HEK293 (cell line): ENCODE data around the gene TINAGL1.

Source experiments
- FEZF1 ChIP-seq: fragments of 450-650 bp; formaldehyde crosslinking; IDR thresholded peaks from 2 replicates; pipeline ENCODE4 v1.5.1; 2016; ENCODE audit warnings: missing biosample characterization, missing genetic modification characterization
- KLF7 ChIP-seq: fragments of 450-650 bp; formaldehyde crosslinking; IDR thresholded peaks from 2 replicates; pipeline ENCODE4 v1.5.1; 2016; ENCODE audit warnings: missing biosample characterization, missing genetic modification characterization, borderline replicate concordance
- PRDM1 ChIP-seq: fragments of 450-650 bp; formaldehyde crosslinking; IDR thresholded peaks from 2 replicates; pipeline ENCODE4; 2016; ENCODE audit warnings: missing biosample characterization, missing genetic modification characterization
- TRIM28 ChIP-seq: IDR thresholded peaks from 2 replicates; pipeline ENCODE4 v1.6.1; 2011; ENCODE audit warnings: low read length, control low read depth, borderline replicate concordance
- WT1 ChIP-seq: fragments of 450-650 bp; formaldehyde crosslinking; IDR thresholded peaks from 2 replicates; pipeline ENCODE4 v1.5.1; 2016; ENCODE audit warnings: missing biosample characterization, missing genetic modification characterization
- ZBTB8A ChIP-seq: fragments of 450-650 bp; formaldehyde crosslinking; IDR thresholded peaks from 2 replicates; pipeline ENCODE4 v1.5.1; 2016; ENCODE audit warnings: missing biosample characterization, missing genetic modification characterization
- ZNF146 ChIP-seq: fragments of 450-650 bp; formaldehyde crosslinking; IDR thresholded peaks from 2 replicates; pipeline ENCODE4 v1.5.1; 2016; ENCODE audit warnings: missing biosample characterization, missing genetic modification characterization
- ZNF175 ChIP-seq: fragments of 450-650 bp; formaldehyde crosslinking; IDR thresholded peaks from 2 replicates; pipeline ENCODE4 v1.5.1; 2016; ENCODE audit warnings: missing biosample characterization, missing genetic modification characterization
- ZNF221 ChIP-seq: fragments of 450-650 bp; formaldehyde crosslinking; IDR thresholded peaks from 2 replicates; pipeline ENCODE4 v1.5.1; 2017; ENCODE audit warnings: missing biosample characterization, missing genetic modification characterization, borderline replicate concordance
- ZNF302 ChIP-seq: fragments of 450-650 bp; formaldehyde crosslinking; IDR thresholded peaks from 2 replicates; pipeline ENCODE4 v1.5.1; 2016; ENCODE audit warnings: missing biosample characterization, missing genetic modification characterization, low read depth
- ZNF391 ChIP-seq: fragments of 450-650 bp; formaldehyde crosslinking; IDR thresholded peaks from 2 replicates; pipeline ENCODE4 v1.5.1; 2016; ENCODE audit warnings: low read depth, missing biosample characterization, missing genetic modification characterization, borderline replicate concordance
- ZNF416 ChIP-seq: fragments of 450-650 bp; formaldehyde crosslinking; IDR thresholded peaks from 2 replicates; pipeline ENCODE4 v1.5.1; 2016; ENCODE audit warnings: missing biosample characterization, missing genetic modification characterization
- ZNF529 ChIP-seq: fragments of 450-650 bp; formaldehyde crosslinking; IDR thresholded peaks from 2 replicates; pipeline ENCODE4 v1.5.1; 2017; ENCODE audit warnings: missing genetic modification characterization, missing biosample characterization; ENCODE audit not compliant: insufficient replicate concordance
- ZNF629 ChIP-seq: fragments of 450-650 bp; formaldehyde crosslinking; IDR thresholded peaks from 2 replicates; pipeline ENCODE4 v1.5.1; 2017; ENCODE audit warnings: missing biosample characterization, missing genetic modification characterization
- ZNF664 ChIP-seq: fragments of 450-650 bp; formaldehyde crosslinking; IDR thresholded peaks from 2 replicates; pipeline ENCODE4 v1.5.1; 2016; ENCODE audit warnings: missing biosample characterization, missing genetic modification characterization
- ZNF791 ChIP-seq: fragments of 450-650 bp; formaldehyde crosslinking; IDR thresholded peaks from 2 replicates; pipeline ENCODE4 v1.5.1; 2016; ENCODE audit warnings: missing biosample characterization, missing genetic modification characterization
- ZNF792 ChIP-seq: fragments of 450-650 bp; formaldehyde crosslinking; IDR thresholded peaks from 2 replicates; pipeline ENCODE4 v1.5.1; 2016; ENCODE audit warnings: missing biosample characterization, missing genetic modification characterization
- ZXDB ChIP-seq: fragments of 450-650 bp; formaldehyde crosslinking; IDR thresholded peaks from 2 replicates; pipeline ENCODE4 v1.5.1; 2016; ENCODE audit warnings: missing biosample characterization, missing genetic modification characterization
- TF ChIP-seq, protein P1 (sequence below): fragments of 450-650 bp; formaldehyde crosslinking; IDR thresholded peaks from 2 replicates; pipeline ENCODE4 v1.5.1; 2017; ENCODE audit warnings: missing biosample characterization, missing genetic modification characterization
- TF ChIP-seq, protein P2 (sequence below): fragments of 450-650 bp; formaldehyde crosslinking; IDR thresholded peaks from 2 replicates; pipeline ENCODE4 v1.5.1; 2017; ENCODE audit warnings: missing biosample characterization, missing genetic modification characterization
- TF ChIP-seq, protein P3 (sequence below): fragments of 450-650 bp; formaldehyde crosslinking; IDR thresholded peaks from 2 replicates; pipeline ENCODE4 v1.5.1; 2016; ENCODE audit warnings: missing biosample characterization, missing genetic modification characterization, borderline replicate concordance
- TF ChIP-seq, protein P4 (sequence below): fragments of 450-650 bp; formaldehyde crosslinking; IDR thresholded peaks from 2 replicates; pipeline ENCODE4 v1.5.1; 2016; ENCODE audit warnings: missing biosample characterization, missing genetic modification characterization, borderline replicate concordance
- TF ChIP-seq, protein P5 (sequence below): fragments of 450-650 bp; formaldehyde crosslinking; IDR thresholded peaks from 2 replicates; pipeline ENCODE4 v1.5.1; 2016; ENCODE audit warnings: missing biosample characterization, missing genetic modification characterization
- TF ChIP-seq, protein P6 (sequence below): fragments of 450-650 bp; formaldehyde crosslinking; IDR thresholded peaks from 2 replicates; pipeline ENCODE4 v1.5.1; 2016; ENCODE audit warnings: missing biosample characterization, missing genetic modification characterization

Gene TINAGL1

GRCh38 chr1:31531177-31531999 is 44.9 kb upstream of the TINAGL1 start (continued):
- TF ChIP-seq, protein P1, sequence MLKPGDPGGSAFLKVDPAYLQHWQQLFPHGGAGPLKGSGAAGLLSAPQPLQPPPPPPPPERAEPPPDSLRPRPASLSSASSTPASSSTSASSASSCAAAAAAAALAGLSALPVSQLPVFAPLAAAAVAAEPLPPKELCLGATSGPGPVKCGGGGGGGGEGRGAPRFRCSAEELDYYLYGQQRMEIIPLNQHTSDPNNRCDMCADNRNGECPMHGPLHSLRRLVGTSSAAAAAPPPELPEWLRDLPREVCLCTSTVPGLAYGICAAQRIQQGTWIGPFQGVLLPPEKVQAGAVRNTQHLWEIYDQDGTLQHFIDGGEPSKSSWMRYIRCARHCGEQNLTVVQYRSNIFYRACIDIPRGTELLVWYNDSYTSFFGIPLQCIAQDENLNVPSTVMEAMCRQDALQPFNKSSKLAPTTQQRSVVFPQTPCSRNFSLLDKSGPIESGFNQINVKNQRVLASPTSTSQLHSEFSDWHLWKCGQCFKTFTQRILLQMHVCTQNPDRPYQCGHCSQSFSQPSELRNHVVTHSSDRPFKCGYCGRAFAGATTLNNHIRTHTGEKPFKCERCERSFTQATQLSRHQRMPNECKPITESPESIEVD (tag by site-specific recombination), result peak; percentile 88
- TF ChIP-seq ZNF791 (tag by site-specific recombination) (no peak), ZBTB8A (no peak), ZNF175 (tag by site-specific recombination) (no peak), ZNF391 (tag by site-specific recombination) (peak; percentile 51; the same call in 1 of the 2 replicates), KLF7 (tag by site-specific recombination) (no peak), WT1 (tag by site-specific recombination) (peak; percentile 82), ZNF416 (tag by site-specific recombination) (no peak), FEZF1 (peak; percentile 89), ZNF792 (no peak), ZNF302 (no peak), PRDM1 (no peak), ZNF529 (tag by site-specific recombination) (no peak), ZXDB (tag by site-specific recombination) (0 out of 2 replicates have a peak, but pooled peaks have one; percentile 34), TRIM28 (peak; percentile 91), ZNF629 (tag by site-specific recombination) (peak; percentile 75), ZNF221 (tag by site-specific recombination) (no peak), ZNF146 (no peak), ZNF664 (peak; percentile 46; the same call in 1 of the 2 replicates)
- TF ChIP-seq, protein P2, sequence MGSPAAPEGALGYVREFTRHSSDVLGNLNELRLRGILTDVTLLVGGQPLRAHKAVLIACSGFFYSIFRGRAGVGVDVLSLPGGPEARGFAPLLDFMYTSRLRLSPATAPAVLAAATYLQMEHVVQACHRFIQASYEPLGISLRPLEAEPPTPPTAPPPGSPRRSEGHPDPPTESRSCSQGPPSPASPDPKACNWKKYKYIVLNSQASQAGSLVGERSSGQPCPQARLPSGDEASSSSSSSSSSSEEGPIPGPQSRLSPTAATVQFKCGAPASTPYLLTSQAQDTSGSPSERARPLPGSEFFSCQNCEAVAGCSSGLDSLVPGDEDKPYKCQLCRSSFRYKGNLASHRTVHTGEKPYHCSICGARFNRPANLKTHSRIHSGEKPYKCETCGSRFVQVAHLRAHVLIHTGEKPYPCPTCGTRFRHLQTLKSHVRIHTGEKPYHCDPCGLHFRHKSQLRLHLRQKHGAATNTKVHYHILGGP (tag by site-specific recombination), result no peak
- TF ChIP-seq, protein P3, sequence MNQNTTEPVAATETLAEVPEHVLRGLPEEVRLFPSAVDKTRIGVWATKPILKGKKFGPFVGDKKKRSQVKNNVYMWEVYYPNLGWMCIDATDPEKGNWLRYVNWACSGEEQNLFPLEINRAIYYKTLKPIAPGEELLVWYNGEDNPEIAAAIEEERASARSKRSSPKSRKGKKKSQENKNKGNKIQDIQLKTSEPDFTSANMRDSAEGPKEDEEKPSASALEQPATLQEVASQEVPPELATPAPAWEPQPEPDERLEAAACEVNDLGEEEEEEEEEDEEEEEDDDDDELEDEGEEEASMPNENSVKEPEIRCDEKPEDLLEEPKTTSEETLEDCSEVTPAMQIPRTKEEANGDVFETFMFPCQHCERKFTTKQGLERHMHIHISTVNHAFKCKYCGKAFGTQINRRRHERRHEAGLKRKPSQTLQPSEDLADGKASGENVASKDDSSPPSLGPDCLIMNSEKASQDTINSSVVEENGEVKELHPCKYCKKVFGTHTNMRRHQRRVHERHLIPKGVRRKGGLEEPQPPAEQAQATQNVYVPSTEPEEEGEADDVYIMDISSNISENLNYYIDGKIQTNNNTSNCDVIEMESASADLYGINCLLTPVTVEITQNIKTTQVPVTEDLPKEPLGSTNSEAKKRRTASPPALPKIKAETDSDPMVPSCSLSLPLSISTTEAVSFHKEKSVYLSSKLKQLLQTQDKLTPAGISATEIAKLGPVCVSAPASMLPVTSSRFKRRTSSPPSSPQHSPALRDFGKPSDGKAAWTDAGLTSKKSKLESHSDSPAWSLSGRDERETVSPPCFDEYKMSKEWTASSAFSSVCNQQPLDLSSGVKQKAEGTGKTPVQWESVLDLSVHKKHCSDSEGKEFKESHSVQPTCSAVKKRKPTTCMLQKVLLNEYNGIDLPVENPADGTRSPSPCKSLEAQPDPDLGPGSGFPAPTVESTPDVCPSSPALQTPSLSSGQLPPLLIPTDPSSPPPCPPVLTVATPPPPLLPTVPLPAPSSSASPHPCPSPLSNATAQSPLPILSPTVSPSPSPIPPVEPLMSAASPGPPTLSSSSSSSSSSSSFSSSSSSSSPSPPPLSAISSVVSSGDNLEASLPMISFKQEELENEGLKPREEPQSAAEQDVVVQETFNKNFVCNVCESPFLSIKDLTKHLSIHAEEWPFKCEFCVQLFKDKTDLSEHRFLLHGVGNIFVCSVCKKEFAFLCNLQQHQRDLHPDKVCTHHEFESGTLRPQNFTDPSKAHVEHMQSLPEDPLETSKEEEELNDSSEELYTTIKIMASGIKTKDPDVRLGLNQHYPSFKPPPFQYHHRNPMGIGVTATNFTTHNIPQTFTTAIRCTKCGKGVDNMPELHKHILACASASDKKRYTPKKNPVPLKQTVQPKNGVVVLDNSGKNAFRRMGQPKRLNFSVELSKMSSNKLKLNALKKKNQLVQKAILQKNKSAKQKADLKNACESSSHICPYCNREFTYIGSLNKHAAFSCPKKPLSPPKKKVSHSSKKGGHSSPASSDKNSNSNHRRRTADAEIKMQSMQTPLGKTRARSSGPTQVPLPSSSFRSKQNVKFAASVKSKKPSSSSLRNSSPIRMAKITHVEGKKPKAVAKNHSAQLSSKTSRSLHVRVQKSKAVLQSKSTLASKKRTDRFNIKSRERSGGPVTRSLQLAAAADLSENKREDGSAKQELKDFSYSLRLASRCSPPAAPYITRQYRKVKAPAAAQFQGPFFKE, result no peak
- TF ChIP-seq, protein P4, sequence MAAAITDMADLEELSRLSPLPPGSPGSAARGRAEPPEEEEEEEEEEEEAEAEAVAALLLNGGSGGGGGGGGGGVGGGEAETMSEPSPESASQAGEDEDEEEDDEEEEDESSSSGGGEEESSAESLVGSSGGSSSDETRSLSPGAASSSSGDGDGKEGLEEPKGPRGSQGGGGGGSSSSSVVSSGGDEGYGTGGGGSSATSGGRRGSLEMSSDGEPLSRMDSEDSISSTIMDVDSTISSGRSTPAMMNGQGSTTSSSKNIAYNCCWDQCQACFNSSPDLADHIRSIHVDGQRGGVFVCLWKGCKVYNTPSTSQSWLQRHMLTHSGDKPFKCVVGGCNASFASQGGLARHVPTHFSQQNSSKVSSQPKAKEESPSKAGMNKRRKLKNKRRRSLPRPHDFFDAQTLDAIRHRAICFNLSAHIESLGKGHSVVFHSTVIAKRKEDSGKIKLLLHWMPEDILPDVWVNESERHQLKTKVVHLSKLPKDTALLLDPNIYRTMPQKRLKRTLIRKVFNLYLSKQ (tag by site-specific recombination), result no peak
- TF ChIP-seq, protein P5, sequence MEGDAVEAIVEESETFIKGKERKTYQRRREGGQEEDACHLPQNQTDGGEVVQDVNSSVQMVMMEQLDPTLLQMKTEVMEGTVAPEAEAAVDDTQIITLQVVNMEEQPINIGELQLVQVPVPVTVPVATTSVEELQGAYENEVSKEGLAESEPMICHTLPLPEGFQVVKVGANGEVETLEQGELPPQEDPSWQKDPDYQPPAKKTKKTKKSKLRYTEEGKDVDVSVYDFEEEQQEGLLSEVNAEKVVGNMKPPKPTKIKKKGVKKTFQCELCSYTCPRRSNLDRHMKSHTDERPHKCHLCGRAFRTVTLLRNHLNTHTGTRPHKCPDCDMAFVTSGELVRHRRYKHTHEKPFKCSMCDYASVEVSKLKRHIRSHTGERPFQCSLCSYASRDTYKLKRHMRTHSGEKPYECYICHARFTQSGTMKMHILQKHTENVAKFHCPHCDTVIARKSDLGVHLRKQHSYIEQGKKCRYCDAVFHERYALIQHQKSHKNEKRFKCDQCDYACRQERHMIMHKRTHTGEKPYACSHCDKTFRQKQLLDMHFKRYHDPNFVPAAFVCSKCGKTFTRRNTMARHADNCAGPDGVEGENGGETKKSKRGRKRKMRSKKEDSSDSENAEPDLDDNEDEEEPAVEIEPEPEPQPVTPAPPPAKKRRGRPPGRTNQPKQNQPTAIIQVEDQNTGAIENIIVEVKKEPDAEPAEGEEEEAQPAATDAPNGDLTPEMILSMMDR, result no peak
- TF ChIP-seq, protein P6, sequence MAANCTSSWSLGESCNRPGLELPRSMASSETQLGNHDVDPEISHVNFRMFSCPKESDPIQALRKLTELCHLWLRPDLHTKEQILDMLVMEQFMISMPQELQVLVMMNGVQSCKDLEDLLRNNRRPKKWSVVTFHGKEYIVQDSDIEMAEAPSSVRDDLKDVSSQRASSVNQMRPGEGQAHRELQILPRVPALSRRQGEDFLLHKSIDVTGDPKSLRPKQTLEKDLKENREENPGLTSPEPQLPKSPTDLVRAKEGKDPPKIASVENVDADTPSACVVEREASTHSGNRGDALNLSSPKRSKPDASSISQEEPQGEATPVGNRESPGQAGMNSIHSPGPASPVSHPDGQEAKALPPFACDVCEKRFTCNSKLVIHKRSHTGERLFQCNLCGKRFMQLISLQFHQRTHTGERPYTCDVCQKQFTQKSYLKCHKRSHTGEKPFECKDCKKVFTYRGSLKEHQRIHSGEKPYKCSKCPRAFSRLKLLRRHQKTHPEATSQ, result no peak
